ENCODE measurements around the gene JAKMIP2. TPM values are rescaled to one million over a fixed set of nuclear protein-coding genes. Genes with fewer than 3 reads are reported as not detected.
A peak's percentile ranks its signal among the peaks of the same experiment; 100 is the strongest.
"Not testable (repeated sequence)": the region's sequence is repeated elsewhere in the genome, so short reads cannot be mapped to it uniquely, and the experiment has no call there.

Gene JAKMIP2
- polyA plus RNA-seq, 1 of the 3 experiments (the other 2 are of a cell fraction): 2.1 TPM

DNA sequence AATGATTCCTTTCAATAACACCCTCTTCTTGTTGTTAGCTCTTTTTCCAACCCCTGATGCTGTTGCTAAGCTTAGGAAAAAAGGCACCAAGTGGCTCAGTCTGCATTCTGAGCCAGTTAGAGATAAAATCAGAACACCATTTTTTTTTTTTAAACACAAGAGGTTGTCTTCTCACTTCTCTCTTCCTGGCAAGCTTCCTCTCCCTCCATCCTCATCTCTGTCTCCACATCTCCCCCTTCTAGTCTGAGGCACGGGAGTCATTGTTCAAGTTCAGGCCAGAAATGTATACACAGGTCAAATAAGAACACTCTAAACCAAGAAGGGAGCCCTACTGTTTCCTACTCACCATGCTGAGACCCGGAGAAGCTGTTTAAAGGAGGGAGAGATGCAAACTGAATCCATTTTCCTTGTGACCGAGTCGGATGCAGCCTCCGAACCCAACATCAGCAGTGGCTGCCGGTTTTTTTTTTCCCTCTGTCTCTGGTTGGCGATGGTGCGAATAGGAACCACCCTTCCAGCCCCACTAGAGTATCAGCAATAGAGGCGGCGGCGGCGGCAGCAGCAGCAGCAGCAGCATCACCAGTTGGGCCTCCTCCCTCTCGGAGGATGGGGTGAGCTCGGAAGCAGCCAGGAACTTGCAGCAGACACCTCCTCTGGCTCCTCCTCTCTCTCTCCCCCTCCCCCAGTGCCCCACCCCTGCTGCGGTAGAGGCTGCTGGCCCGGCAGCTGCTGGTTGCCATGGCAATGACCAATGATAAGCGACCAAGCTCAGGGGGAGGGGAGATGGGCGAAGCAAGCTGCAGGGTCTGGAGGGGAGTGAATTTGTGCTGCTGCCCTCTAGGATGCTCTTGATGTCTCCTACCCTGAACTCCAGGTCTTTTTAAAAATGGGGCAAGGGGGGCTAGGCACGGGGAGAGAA, at the start of gene JAKMIP2 (continued):
- TF ChIP-seq, protein P1, sequence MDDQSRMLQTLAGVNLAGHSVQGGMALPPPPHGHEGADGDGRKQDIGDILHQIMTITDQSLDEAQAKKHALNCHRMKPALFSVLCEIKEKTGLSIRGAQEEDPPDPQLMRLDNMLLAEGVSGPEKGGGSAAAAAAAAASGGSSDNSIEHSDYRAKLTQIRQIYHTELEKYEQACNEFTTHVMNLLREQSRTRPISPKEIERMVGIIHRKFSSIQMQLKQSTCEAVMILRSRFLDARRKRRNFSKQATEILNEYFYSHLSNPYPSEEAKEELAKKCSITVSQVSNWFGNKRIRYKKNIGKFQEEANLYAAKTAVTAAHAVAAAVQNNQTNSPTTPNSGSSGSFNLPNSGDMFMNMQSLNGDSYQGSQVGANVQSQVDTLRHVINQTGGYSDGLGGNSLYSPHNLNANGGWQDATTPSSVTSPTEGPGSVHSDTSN (IDR thresholded peaks at IDR 0.05): no peak
- TF ChIP-seq POLR2AphosphoS5 (IDR thresholded peaks at IDR 0.05; ENCODE audit: low read depth, low read length): peak; percentile 58; the same call in 1 of the 2 replicates

DNA sequence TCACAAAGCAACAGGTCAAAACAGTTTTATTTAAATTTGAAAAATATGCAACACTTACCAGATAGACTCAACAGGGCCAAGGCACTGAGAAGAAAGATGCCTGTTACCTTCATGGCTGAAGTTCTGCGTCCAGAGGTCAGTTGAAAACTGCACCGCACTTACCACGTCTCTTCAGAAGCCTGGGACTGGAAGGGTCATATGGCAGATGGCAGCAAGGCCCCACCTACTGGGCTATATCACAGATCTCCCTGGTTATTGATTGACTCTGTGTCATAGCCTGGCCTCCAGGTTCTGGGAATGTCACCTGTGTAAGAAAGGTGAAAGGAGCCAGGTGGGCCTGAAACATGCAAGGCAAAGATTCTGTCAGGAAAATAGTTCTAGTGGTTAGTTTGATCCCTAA, 48.9 kb upstream of the JAKMIP2 start, which contains the start of gene SPINK1:
TSS of gene SPINK1 (minus strand) at position 207 of the 400 bp plus-strand sequence. CDS start at position 113, 94 bp downstream.
- Histone ChIP-seq H3K9me3 (no peaks in the 10 kb centered on the region), H3K79me2 (ENCODE audit: insufficient read depth) (no peaks in the 10 kb centered on the region), H3K4me1 (ENCODE audit: control insufficient read depth in 1 of 2, insufficient read depth in 2 of 2, low read depth in 1 of 2, low read length in 1 of 2) (no peaks in the 10 kb centered on the region; a peak in 1 of 4 replicates), H3K4me3 (ENCODE audit: low read depth in 2 of 2, low read length in 1 of 2) (no peak within 1 kb of the TSS), H3K4me2 (no peak within 1 kb of the TSS), H3K9ac (no peak within 1 kb of the TSS), H3K9me2 (no peaks in the 10 kb centered on the region), H4K20me1 (ENCODE audit: insufficient read depth) (no peaks in the 10 kb centered on the region), H3F3A (replicated peaks; ENCODE audit: insufficient read depth) (no peaks in the 10 kb centered on the region), H3K27me3 (ENCODE audit: insufficient read depth) (no peaks in the 10 kb centered on the region), H2AFZ (ENCODE audit: low read depth) (no peak within 1 kb of the TSS), H3K36me3 (replicated peaks in 1 of 2; ENCODE audit: control insufficient read depth in 1 of 2, insufficient read depth in 2 of 2, low read length in 1 of 2) (no peaks in the 10 kb centered on the region), H3K27ac (ENCODE audit: low read depth in 2 of 2, low read length in 1 of 2) (no peak within 1 kb of the TSS)
- ChIA-PET CTCF (interaction anchor here (2.5 to 4.1 kb wide), 2 partner anchors 8 to 204 kb away, joined by 8 to 35 read pairs; no protein-coding TSS in a partner anchor), POLR2A (no interaction called here)
- no peak for DNase-seq
- TF ChIP-seq FOXJ3 (CRISPR knock-in tag; IDR thresholded peaks at IDR 0.05): no peak
- TF ChIP-seq, protein P1 (IDR thresholded peaks at IDR 0.05): no peak
- TF ChIP-seq, protein P2, sequence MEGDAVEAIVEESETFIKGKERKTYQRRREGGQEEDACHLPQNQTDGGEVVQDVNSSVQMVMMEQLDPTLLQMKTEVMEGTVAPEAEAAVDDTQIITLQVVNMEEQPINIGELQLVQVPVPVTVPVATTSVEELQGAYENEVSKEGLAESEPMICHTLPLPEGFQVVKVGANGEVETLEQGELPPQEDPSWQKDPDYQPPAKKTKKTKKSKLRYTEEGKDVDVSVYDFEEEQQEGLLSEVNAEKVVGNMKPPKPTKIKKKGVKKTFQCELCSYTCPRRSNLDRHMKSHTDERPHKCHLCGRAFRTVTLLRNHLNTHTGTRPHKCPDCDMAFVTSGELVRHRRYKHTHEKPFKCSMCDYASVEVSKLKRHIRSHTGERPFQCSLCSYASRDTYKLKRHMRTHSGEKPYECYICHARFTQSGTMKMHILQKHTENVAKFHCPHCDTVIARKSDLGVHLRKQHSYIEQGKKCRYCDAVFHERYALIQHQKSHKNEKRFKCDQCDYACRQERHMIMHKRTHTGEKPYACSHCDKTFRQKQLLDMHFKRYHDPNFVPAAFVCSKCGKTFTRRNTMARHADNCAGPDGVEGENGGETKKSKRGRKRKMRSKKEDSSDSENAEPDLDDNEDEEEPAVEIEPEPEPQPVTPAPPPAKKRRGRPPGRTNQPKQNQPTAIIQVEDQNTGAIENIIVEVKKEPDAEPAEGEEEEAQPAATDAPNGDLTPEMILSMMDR (IDR thresholded peaks at IDR 0.05): no peak
- no peak for TF ChIP-seq POLR2AphosphoS5 (IDR thresholded peaks at IDR 0.05; ENCODE audit: low read depth, low read length)
- 90% methylated on average over 3 of the region's 3 CpGs for WGBS (ENCODE audit: low lambda C conversion rate)

DNA sequence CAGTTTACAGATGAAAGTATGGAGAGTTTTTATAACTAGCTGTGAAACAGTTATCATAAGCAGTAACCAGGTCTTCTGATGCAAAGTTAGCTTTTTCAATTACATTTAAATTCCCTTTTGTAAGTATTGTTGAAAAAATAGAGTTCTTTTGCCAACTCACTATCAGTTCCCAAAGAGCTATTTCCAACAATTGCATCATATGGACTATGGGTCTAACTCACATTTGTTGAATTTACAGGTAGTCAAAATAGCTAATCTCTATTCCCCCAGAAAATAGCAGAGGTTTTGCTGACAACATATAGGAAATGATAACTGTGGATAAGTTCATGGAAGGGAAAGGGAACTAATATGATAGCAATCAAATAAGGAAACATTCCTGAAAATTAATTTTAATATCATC, 47.5 kb upstream of the JAKMIP2 start:
- no peak overlapping the region for H3K9ac ChIP-seq
- no peaks in the 10 kb centered on the region; a peak in 1 of 4 replicates for H3K4me1 ChIP-seq (ENCODE audit: control insufficient read depth in 1 of 2, insufficient read depth in 2 of 2, low read depth in 1 of 2, low read length in 1 of 2)
- no peaks in the 10 kb centered on the region for H3F3A ChIP-seq (replicated peaks; ENCODE audit: insufficient read depth)
- no peaks in the 10 kb centered on the region for H3K27me3 ChIP-seq (ENCODE audit: insufficient read depth)
- H4K20me1 ChIP-seq (ENCODE audit: insufficient read depth): no peaks in the 10 kb centered on the region
- H3K79me2 ChIP-seq (ENCODE audit: insufficient read depth): no peaks in the 10 kb centered on the region
- POLR2A ChIA-PET: no interaction called here
- no peaks in the 10 kb centered on the region for H3K36me3 ChIP-seq (replicated peaks in 1 of 2; ENCODE audit: control insufficient read depth in 1 of 2, insufficient read depth in 2 of 2, low read length in 1 of 2)
- H3K4me2 ChIP-seq: no peak overlapping the region
- H3K4me3 ChIP-seq (ENCODE audit: low read depth in 2 of 2, low read length in 1 of 2): no peak overlapping the region
- H3K9me3 ChIP-seq: no peaks in the 10 kb centered on the region
- CTCF ChIA-PET: interaction anchor here (0.6 to 3.3 kb wide), 3 partner anchors 105 to 209 kb away, joined by 3 to 25 read pairs (median 3); no protein-coding TSS in a partner anchor
- no peak for DNase-seq
- H3K9me2 ChIP-seq: no peaks in the 10 kb centered on the region
- no peak overlapping the region for H2AFZ ChIP-seq (ENCODE audit: low read depth)
- no peak overlapping the region for H3K27ac ChIP-seq (ENCODE audit: low read depth in 2 of 2, low read length in 1 of 2)
- TF ChIP-seq, protein P3, sequence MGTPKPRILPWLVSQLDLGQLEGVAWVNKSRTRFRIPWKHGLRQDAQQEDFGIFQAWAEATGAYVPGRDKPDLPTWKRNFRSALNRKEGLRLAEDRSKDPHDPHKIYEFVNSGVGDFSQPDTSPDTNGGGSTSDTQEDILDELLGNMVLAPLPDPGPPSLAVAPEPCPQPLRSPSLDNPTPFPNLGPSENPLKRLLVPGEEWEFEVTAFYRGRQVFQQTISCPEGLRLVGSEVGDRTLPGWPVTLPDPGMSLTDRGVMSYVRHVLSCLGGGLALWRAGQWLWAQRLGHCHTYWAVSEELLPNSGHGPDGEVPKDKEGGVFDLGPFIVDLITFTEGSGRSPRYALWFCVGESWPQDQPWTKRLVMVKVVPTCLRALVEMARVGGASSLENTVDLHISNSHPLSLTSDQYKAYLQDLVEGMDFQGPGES (IDR thresholded peaks at IDR 0.05; ENCODE audit: low read depth, low read length): no peak
- TF ChIP-seq MXI1 (IDR thresholded peaks at IDR 0.05; ENCODE audit: low read depth, low read length) (no peak), EZH2phosphoT487 (IDR thresholded peaks at IDR 0.05; ENCODE audit: borderline replicate concordance, low read depth) (no peak), MEF2A (IDR thresholded peaks at IDR 0.05; ENCODE audit: borderline replicate concordance, low read depth) (no peak)
- TF ChIP-seq, protein P4, sequence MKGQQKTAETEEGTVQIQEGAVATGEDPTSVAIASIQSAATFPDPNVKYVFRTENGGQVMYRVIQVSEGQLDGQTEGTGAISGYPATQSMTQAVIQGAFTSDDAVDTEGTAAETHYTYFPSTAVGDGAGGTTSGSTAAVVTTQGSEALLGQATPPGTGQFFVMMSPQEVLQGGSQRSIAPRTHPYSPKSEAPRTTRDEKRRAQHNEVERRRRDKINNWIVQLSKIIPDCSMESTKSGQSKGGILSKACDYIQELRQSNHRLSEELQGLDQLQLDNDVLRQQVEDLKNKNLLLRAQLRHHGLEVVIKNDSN (IDR thresholded peaks at IDR 0.05; ENCODE audit: borderline replicate concordance, low read depth): no peak

DNA sequence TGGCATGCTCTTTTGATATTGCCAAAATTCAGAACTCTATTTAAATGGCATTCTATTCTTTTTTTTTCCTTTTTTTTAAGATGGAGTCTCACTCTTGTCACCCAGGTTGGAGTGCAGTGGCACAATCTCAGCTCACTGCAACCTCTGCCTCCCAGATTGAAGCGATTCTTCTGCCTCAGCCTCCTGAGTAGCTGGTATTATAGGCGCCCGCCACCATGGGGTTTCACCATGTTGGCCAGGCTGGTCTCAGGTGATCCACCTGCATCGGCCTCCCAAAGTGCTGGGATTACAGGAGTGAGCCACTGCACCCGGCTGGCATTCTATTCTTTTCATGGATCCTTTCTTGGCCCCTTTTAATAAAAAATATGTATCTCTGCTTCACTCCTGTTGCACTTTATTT, 44.5 kb upstream of the JAKMIP2 start:
- not testable (repeated sequence) for H3K4me3 ChIP-seq (ENCODE audit: low read depth in 2 of 2, low read length in 1 of 2); H3K36me3 ChIP-seq (replicated peaks in 1 of 2; ENCODE audit: control insufficient read depth in 1 of 2, insufficient read depth in 2 of 2, low read length in 1 of 2)
- 60% methylated on average over 5 of the region's 5 CpGs for WGBS (ENCODE audit: low lambda C conversion rate)

More for the DNA sequence above, 44.5 kb upstream of the JAKMIP2 start:
- H3K27ac ChIP-seq (ENCODE audit: low read depth in 2 of 2, low read length in 1 of 2); H3K27me3 ChIP-seq (ENCODE audit: insufficient read depth); H3K9me3 ChIP-seq; POLR2A ChIA-PET; H3K9me2 ChIP-seq; H2AFZ ChIP-seq (ENCODE audit: low read depth); H3K4me2 ChIP-seq; H3K79me2 ChIP-seq (ENCODE audit: insufficient read depth); H3K4me1 ChIP-seq (ENCODE audit: control insufficient read depth in 1 of 2, insufficient read depth in 2 of 2, low read depth in 1 of 2, low read length in 1 of 2); H3K9ac ChIP-seq; H3F3A ChIP-seq (replicated peaks; ENCODE audit: insufficient read depth); H4K20me1 ChIP-seq (ENCODE audit: insufficient read depth); DNase-seq: not testable (repeated sequence)
- CTCF ChIA-PET: interaction anchor here (6.1 kb wide), 1 partner anchor 198 kb away, joined by 257 read pairs; no protein-coding TSS in a partner anchor
